A549 treated with DMSO at 1 μM for 4 hours (cell line): Measurements from ENCODE around the gene SPATA46. TPM values are rescaled to one million over a fixed set of nuclear protein-coding genes. Genes with fewer than 3 reads are reported as not detected.

Experiments used
- total RNA-seq: library from RNA; stranded (reverse); fragments of 200-300 nt; extraction: Qiagen RNA extraction; gene quantifications from 5 replicates; pipeline ENCODE4 v1.2.3, GENCODE V29; 2022; ENCODE audit warnings: low read depth

SPATA46 gene, protein sequence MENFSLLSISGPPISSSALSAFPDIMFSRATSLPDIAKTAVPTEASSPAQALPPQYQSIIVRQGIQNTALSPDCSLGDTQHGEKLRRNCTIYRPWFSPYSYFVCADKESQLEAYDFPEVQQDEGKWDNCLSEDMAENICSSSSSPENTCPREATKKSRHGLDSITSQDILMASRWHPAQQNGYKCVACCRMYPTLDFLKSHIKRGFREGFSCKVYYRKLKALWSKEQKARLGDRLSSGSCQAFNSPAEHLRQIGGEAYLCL
- total RNA-seq: not detected in 5 replicates

DNA sequence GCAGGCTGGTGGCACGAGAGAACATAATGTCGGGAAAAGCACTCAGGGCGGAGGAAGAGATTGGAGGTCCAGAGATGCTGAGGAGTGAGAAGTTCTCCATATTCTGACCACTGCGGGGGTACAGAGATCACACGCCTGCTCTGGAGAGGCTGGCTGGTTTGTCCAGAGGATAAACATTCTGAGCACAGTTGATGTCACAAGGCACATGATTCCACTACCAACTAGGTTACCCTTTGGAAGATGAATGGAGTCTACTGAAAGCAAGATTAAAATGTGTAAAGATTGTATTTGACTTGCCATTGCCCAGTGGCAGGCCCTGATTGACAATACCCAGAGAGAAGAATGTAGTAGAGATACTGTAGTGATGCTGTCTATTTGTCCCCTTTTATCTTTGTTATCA, at the start of gene SPATA46:
TSS of gene SPATA46 (minus strand) at position 164 of the 400 bp plus-strand sequence. CDS start at position 100, 64 bp downstream.

DNA sequence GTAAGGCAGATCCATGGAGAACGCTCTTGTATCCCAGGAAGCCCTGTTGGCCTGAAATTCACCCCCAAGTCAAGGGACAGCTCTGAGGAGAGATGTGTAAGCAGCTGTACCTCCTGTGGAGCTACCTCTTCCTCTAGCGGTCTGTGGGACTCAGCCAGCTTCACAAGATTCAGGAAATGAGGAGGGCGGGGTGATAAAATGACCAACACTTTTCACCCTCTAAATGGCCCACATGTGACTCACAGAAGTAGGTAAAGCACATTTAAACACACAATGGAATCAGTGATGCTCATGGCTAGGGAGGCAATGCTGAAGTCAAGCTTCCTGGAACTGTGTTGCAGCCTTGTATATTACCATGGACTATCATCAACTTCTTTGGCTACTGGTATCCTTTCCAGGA, 35.3 kb upstream of the SPATA46 start, which contains the start of gene SH2D1B:
TSS of gene SH2D1B (minus strand) at position 135 of the 400 bp plus-strand sequence. CDS start at position 15, 120 bp downstream.

DNA sequence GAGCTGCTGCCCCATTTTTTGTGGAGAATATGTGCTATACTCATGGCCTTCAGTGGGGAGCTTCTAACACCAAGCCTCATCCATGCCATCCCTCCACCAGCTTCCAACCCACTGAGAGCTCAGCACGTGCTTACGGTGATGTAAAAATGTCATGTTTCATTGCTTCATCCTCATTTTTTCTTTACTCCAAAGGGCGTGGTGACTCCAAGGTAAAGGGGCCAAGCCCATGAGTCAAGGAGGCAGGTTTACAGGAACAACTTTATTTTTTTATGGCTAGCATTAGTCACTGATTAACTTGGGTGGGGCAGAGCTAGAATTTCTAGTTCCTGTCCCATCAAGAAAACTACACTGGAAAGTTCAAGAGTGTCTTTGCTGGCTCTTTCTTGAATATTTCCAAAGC, 4.7 kb upstream of the SPATA46 start, which contains the start of gene C1orf226:
TSS of gene C1orf226 (plus strand) at position 346 of the 400 bp plus-strand sequence. CDS start 174 bp downstream, outside the sequence.

Other genes with a start within 250 kb of the SPATA46 start
- gene C1orf226, start 4.9 kb upstream of the SPATA46 start, total RNA-seq: 0.73 to 1.1 TPM (median 0.78 TPM) in 5 replicates
- gene SH2D1B, start 35.3 kb upstream of the SPATA46 start, total RNA-seq: 0.03 to 0.15 TPM (median 0.11 TPM) in 5 replicates
- gene UHMK1, start 121.0 kb upstream of the SPATA46 start, total RNA-seq: 18.3 to 29.5 TPM (median 24.7 TPM) in 5 replicates
- gene UAP1, start 184.9 kb upstream of the SPATA46 start, total RNA-seq: 26.4 to 34.5 TPM (median 31.6 TPM) in 5 replicates